GM12878 (cell line): ENCODE results near the gene NPAS3. TPM values are rescaled to one million over a fixed set of nuclear protein-coding genes. Genes with fewer than 3 reads are reported as not detected.

Source experiments
- ATAC-seq: fragments of 200-7000 bp; cut with Tn5 transposase; 3 replicates; pipeline ENCODE4 v1.9.1; 2020; ENCODE audit warnings: mild to moderate bottlenecking, moderate library complexity
- BruUV-seq: library from RNA; stranded (reverse); fragments of 400-500 nt; replicated peaks from 2 replicates; lab custom pipeline; 2021; lab: Mats Ljungman, UMichigan
- CTCF ChIA-PET: fragments of 300-600 bp; sonication (Branson Sonifier 250); formaldehyde crosslinking; extraction: SDS; loops from one replicate; lab custom pipeline; 2021; ENCODE audit warnings: inconsistent platforms; lab: Yijun Ruan, JAX
- POLR2A ChIA-PET: fragments of 350-600 bp; formaldehyde crosslinking; extraction: SDS; loops from one replicate; lab custom pipeline; 2021; ENCODE audit warnings: inconsistent platforms; lab: Charles Lee
- RAD21 ChIA-PET: fragments of 300-600 bp; sonication (Branson Sonifier 250); formaldehyde crosslinking; loops from one replicate; lab custom pipeline; 2023; ENCODE audit warnings: antibody characterized with exemption; ENCODE audit not compliant: unreplicated experiment; lab: Charles Lee
- SMC1A ChIA-PET: fragments of 300-600 bp; sonication (Branson Sonifier 250); formaldehyde crosslinking; loops from one replicate; lab custom pipeline; 2023; ENCODE audit not compliant: unreplicated experiment, uncharacterized antibody; lab: Charles Lee
- DNase-seq: peaks from one replicate; pipeline ENCODE4 v3.0.0-alpha.2; 2011; ENCODE audit warnings: low read depth, low spot score
- FAIRE-seq: peaks from 3 replicates; lab custom pipeline; 2011; peaks lifted over from hg19 to GRCh38; lab: Jason Lieb, UNC
- H2AFZ ChIP-seq: 2 replicates; pipeline ENCODE4 v1.6.0; 2011; ENCODE audit warnings: low read depth, low read length, control low read depth; ENCODE audit not compliant: control insufficient read depth
- H3K27ac ChIP-seq: 2 replicates; pipeline ENCODE4 v1.5.1; 2011; ENCODE audit warnings: control low read depth; ENCODE audit not compliant: control insufficient read depth, insufficient read depth
- H3K27me3 ChIP-seq, 2 experiments: replicated peaks in 1 of 2; 2 replicates each; pipeline versions ENCODE4 v1.6.0 to v1.6.1; 2011; ENCODE audit warnings: low read length in 1 of 2; ENCODE audit not compliant: control insufficient read depth in 2 of 2, insufficient read depth in 2 of 2
- H3K36me3 ChIP-seq, 2 experiments: 2 replicates each; pipeline ENCODE4 v1.5.1; 2011; ENCODE audit warnings: low read length in 1 of 2; ENCODE audit not compliant: control insufficient read depth in 2 of 2, insufficient read depth in 2 of 2
- H3K4me1 ChIP-seq: 2 replicates; pipeline ENCODE4 v1.6.1; 2011; ENCODE audit warnings: mild to moderate bottlenecking, low read length, moderate library complexity, mixed read lengths; ENCODE audit not compliant: control insufficient read depth, insufficient read depth
- H3K4me2 ChIP-seq: 2 replicates; pipeline ENCODE4 v1.6.0; 2011; ENCODE audit warnings: control low read depth; ENCODE audit not compliant: control insufficient read depth, insufficient read depth
- H3K4me3 ChIP-seq: fragments of 200-600 bp; sonication (generic); 2 replicates; pipeline ENCODE4 v1.5.1; 2016
- H3K79me2 ChIP-seq: 2 replicates; pipeline ENCODE4 v1.6.0; 2011; ENCODE audit warnings: low read length; ENCODE audit not compliant: control insufficient read depth, insufficient read depth
- H3K9ac ChIP-seq: 2 replicates; pipeline ENCODE4 v1.8.0; 2011; ENCODE audit warnings: low read length, control low read depth, mixed read lengths; ENCODE audit not compliant: control insufficient read depth, insufficient read depth
- H3K9me3 ChIP-seq: replicated peaks from 3 replicates; pipeline ENCODE4 v1.5.1; 2011; ENCODE audit warnings: mild to moderate bottlenecking, low read length; ENCODE audit not compliant: control insufficient read depth, insufficient read depth
- H4K20me1 ChIP-seq: 2 replicates; pipeline ENCODE4 v1.6.0; 2011; ENCODE audit not compliant: control insufficient read depth, insufficient read depth
- ASH2L ChIP-seq: fragments of 300-600, 200-600 bp; sonication (generic); IDR thresholded peaks from 2 replicates; pipeline ENCODE4 v1.6.1; 2017; ENCODE audit warnings: low read depth, mild to moderate bottlenecking, borderline replicate concordance
- FOS ChIP-seq: IDR thresholded peaks from 3 replicates; pipeline ENCODE4 v1.6.1; 2011; ENCODE audit warnings: borderline replicate concordance; ENCODE audit not compliant: insufficient read length; ENCODE audit errors: extremely low read depth
- FOXM1 ChIP-seq: IDR thresholded peaks from 2 replicates; pipeline ENCODE4 v1.6.1; 2012; ENCODE audit warnings: low read depth, mild to moderate bottlenecking, inconsistent platforms, low read length, moderate library complexity
- GATAD2B ChIP-seq: fragments of 450-650 bp; conservative IDR thresholded peaks from 2 replicates; pipeline ENCODE4 v1.6.1; 2017; ENCODE audit warnings: low read depth, mild to moderate bottlenecking, moderate library complexity
- HDAC2 ChIP-seq: fragments of 200-600 bp; sonication (generic); IDR thresholded peaks from 2 replicates; pipeline ENCODE4 v1.6.1; 2017
- HDAC6 ChIP-seq: fragments of 200-600 bp; sonication (generic); IDR thresholded peaks from one replicate; pipeline ENCODE4 v1.8.0; 2017; ENCODE audit warnings: antibody characterized with exemption; ENCODE audit not compliant: unreplicated experiment
- LARP7 ChIP-seq: fragments of 450-650 bp; IDR thresholded peaks from 2 replicates; pipeline ENCODE4 v1.6.1; 2017; ENCODE audit warnings: mild to moderate bottlenecking
- MTA2 ChIP-seq: fragments of 450-650 bp; IDR thresholded peaks from 2 replicates; pipeline ENCODE4 v1.6.1; 2016; ENCODE audit warnings: low read depth, mild to moderate bottlenecking, moderate library complexity
- NR2C2 ChIP-seq: IDR thresholded peaks from 2 replicates; pipeline ENCODE4 v1.6.1; 2011; ENCODE audit warnings: borderline replicate concordance, low read depth; ENCODE audit not compliant: control insufficient read depth, insufficient read length
- PAX5 ChIP-seq: IDR thresholded peaks from 2 replicates; pipeline ENCODE4 v1.6.1; 2011; ENCODE audit warnings: low read depth, low read length, borderline replicate concordance
- RAD51 ChIP-seq: fragments of 450-650 bp; IDR thresholded peaks from 2 replicates; pipeline ENCODE4 v1.6.1; 2016; ENCODE audit warnings: moderate library complexity, mild to moderate bottlenecking, inconsistent platforms
- RFX5 ChIP-seq: IDR thresholded peaks from 2 replicates; pipeline ENCODE4 v1.6.1; 2011; ENCODE audit warnings: low read depth, low read length, improper control_type of control experiment
- SMAD5 ChIP-seq: IDR thresholded peaks from 2 replicates; pipeline ENCODE4 v1.6.1; 2016; ENCODE audit warnings: antibody characterized with exemption, low read depth
- SMARCA5 ChIP-seq: fragments of 450-650 bp; IDR thresholded peaks from 2 replicates; pipeline ENCODE4 v1.6.1; 2017; ENCODE audit warnings: mild to moderate bottlenecking
- SUZ12 ChIP-seq: fragments of 200-600 bp; sonication (generic); IDR thresholded peaks from one replicate; pipeline ENCODE4 v1.6.1; 2018; ENCODE audit warnings: antibody characterized with exemption, mild to moderate bottlenecking; ENCODE audit not compliant: unreplicated experiment
- TCF12 ChIP-seq: IDR thresholded peaks from 2 replicates; pipeline ENCODE4 v1.6.1; 2011; ENCODE audit warnings: low read depth, mild to moderate bottlenecking, low read length
- TCF7 ChIP-seq: IDR thresholded peaks from 2 replicates; pipeline ENCODE4 v1.6.1; 2014; ENCODE audit warnings: antibody characterized with exemption, borderline replicate concordance
- WGBS: methylation state at CpG from one replicate; pipeline ENCODE4 v1.1.6; 2016; ENCODE audit warnings: low lambda C conversion rate; ENCODE audit not compliant: insufficient replicate concordance, insufficient coverage; ENCODE audit errors: missing lambda C conversion rate; 5-methylcytosine and 5-hydroxymethylcytosine counted together
- in situ Hi-C: fragments of 300-500 bp; cut with MboI; formaldehyde crosslinking; loops from 9 replicates; pipeline ENCODE4 v1.14.3; 2018; ENCODE audit warnings: mixed read lengths
- intact Hi-C: fragments of 100-400 bp; cut with micrococcal nuclease; formaldehyde crosslinking; loops from one replicate; pipeline ENCODE4 v1.14.2; 2022; ENCODE audit not compliant: unreplicated experiment
- polyA plus RNA-seq, 11 experiments: library from polyadenylated mRNA; depleted of rRNA in 4 of 11; unstranded in 6 of 11; stranded (reverse) in 5 of 11; fragments of >200 nt; fragmentation: Nextera tagmentation in 4 of 11; fragmentation: Illumina TruSeq in 1 of 11; extraction: Ambion mirVana in 4 of 11; extraction: Trizol in 1 of 11; gene quantifications; 1 replicate in 1 of 11; 2 replicates in 10 of 11; pipeline versions ENCODE4 v1.2.1 to v1.2.3, GENCODE V29; 2011 to 2016; ENCODE audit warnings: inconsistent platforms in 2 of 11, missing spikeins in 2 of 11, low read depth in 1 of 11
- total RNA-seq, 4 experiments: library from RNA; depleted of rRNA in 3 of 4; stranded (reverse); fragments of >200 nt in 3 of 4; fragmentation: Illumina TruSeq in 1 of 4; extraction: Trizol in 1 of 4; gene quantifications; 2 replicates each; pipeline versions ENCODE4 v1.2.1 to v1.2.3, GENCODE V29; 2013 to 2021
- TF ChIP-seq, protein P1 (sequence below): fragments of 450-650 bp; IDR thresholded peaks from 2 replicates; pipeline ENCODE4 v1.6.1; 2016; ENCODE audit warnings: mild to moderate bottlenecking
- TF ChIP-seq, protein P2 (sequence below), 3 experiments: IDR thresholded peaks in 2 of 3; conservative IDR thresholded peaks in 1 of 3; 2 replicates each; pipeline ENCODE4 v1.5.1; 2011; ENCODE audit warnings: low read depth in 3 of 3, low read length in 3 of 3, mild to moderate bottlenecking in 3 of 3, control low read depth in 2 of 3, moderate library complexity in 2 of 3, inconsistent platforms in 1 of 3, mixed read lengths in 1 of 3; ENCODE audit not compliant: control insufficient read depth in 2 of 3, insufficient read depth in 1 of 3; ENCODE audit errors: extremely low read depth in 1 of 3

NPAS3 gene
- total and polyA plus RNA-seq, 10 of the 15 experiments (the other 5 are each of a cell fraction or from before 2014, with no cell fraction given): under 0.01 to 2.7 (median 0.03) TPM; not detected in 6

- no TSS peak for BruUV-seq
- intact Hi-C loops: no loop called here
- POLR2A ChIA-PET: interaction anchor here (0.5 to 3.2 kb wide), 7 partner anchors 8 to 232 kb away, joined by 3 to 15 read pairs (median 4); no protein-coding TSS in a partner anchor
- no peak for TF ChIP-seq HDAC6
- no peak for TF ChIP-seq PAX5
- no peak for TF ChIP-seq RFX5
- no peak for TF ChIP-seq MTA2
- TF ChIP-seq RAD51: no peak
- TF ChIP-seq, protein P1, sequence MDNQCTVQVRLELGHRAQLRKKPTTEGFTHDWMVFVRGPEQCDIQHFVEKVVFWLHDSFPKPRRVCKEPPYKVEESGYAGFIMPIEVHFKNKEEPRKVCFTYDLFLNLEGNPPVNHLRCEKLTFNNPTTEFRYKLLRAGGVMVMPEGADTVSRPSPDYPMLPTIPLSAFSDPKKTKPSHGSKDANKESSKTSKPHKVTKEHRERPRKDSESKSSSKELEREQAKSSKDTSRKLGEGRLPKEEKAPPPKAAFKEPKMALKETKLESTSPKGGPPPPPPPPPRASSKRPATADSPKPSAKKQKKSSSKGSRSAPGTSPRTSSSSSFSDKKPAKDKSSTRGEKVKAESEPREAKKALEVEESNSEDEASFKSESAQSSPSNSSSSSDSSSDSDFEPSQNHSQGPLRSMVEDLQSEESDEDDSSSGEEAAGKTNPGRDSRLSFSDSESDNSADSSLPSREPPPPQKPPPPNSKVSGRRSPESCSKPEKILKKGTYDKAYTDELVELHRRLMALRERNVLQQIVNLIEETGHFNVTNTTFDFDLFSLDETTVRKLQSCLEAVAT: no peak
- TF ChIP-seq GATAD2B: no peak
- TF ChIP-seq HDAC2: no peak
- no peak for TF ChIP-seq SMARCA5
- TF ChIP-seq SUZ12: no peak
- TF ChIP-seq SMAD5: no peak
- no peak for TF ChIP-seq ASH2L
- no peak for TF ChIP-seq TCF12
- TF ChIP-seq, protein P2, sequence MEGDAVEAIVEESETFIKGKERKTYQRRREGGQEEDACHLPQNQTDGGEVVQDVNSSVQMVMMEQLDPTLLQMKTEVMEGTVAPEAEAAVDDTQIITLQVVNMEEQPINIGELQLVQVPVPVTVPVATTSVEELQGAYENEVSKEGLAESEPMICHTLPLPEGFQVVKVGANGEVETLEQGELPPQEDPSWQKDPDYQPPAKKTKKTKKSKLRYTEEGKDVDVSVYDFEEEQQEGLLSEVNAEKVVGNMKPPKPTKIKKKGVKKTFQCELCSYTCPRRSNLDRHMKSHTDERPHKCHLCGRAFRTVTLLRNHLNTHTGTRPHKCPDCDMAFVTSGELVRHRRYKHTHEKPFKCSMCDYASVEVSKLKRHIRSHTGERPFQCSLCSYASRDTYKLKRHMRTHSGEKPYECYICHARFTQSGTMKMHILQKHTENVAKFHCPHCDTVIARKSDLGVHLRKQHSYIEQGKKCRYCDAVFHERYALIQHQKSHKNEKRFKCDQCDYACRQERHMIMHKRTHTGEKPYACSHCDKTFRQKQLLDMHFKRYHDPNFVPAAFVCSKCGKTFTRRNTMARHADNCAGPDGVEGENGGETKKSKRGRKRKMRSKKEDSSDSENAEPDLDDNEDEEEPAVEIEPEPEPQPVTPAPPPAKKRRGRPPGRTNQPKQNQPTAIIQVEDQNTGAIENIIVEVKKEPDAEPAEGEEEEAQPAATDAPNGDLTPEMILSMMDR (IDR thresholded peaks at IDR 0.05 in 2 of 3, conservative IDR thresholded peaks at IDR 0.05 in 1 of 3; ENCODE audit: control insufficient read depth in 2 of 3, extremely low read depth in 1 of 3, insufficient read depth in 1 of 3, low read depth in 3 of 3, low read length in 3 of 3): no peak
- no peak for TF ChIP-seq LARP7
- no peak for TF ChIP-seq FOXM1
- TF ChIP-seq TCF7: no peak
- no peak for TF ChIP-seq FOS
- TF ChIP-seq NR2C2: no peak
Observed at GRCh38 chr14:33596211-33597080, 657.8 kb downstream of the NPAS3 start.

More at GRCh38 chr14:33596211-33597080, 657.8 kb downstream of the NPAS3 start:
- H3K27me3 ChIP-seq: no peaks in the 10 kb centered on the region; a peak in 1 of 4 replicates
- H4K20me1 ChIP-seq: no peaks in the 10 kb centered on the region
- ChIA-PET SMC1A (interaction anchor here (0.6 to 12.4 kb wide), 19 partner anchors 7 to 633 kb away, joined by 3 to 103 read pairs (median 4); no protein-coding TSS in a partner anchor), CTCF (interaction anchor here (0.7 to 3.6 kb wide), 9 partner anchors 8 to 197 kb away, joined by 3 to 11 read pairs (median 3); no protein-coding TSS in a partner anchor), RAD21 (interaction anchor here (1.3 to 6.1 kb wide), 6 partner anchors 8 to 85 kb away, joined by 3 to 44 read pairs (median 4); no protein-coding TSS in a partner anchor)
- no peak overlapping the region for H2AFZ ChIP-seq
- H3K4me2 ChIP-seq: no peak overlapping the region
- no peaks in the 10 kb centered on the region for H3K36me3 ChIP-seq
- FAIRE-seq (no peak), DNase-seq (no peak), ATAC-seq (no peak)
- H3K27ac ChIP-seq: no peak overlapping the region
- no peaks in the 10 kb centered on the region for H3K79me2 ChIP-seq
- no peaks in the 10 kb centered on the region for H3K4me1 ChIP-seq
- WGBS: 45% methylated on average over 8 of the region's 8 CpGs
- no peaks in the 10 kb centered on the region for H3K9me3 ChIP-seq
- H3K4me3 ChIP-seq: no peak overlapping the region
- no peak overlapping the region for H3K9ac ChIP-seq
- in situ Hi-C loops: no loop called here
